ENCODE results near the gene APBA2. TPM values are rescaled to one million over a fixed set of nuclear protein-coding genes. Genes with fewer than 3 reads are reported as not detected.

Gene APBA2
- total and polyA plus RNA-seq, 11 donors: 0.16 to 1.3 (median 0.40) TPM; not detected in 2

GRCh38 chr15:28912422-28912821 lies 26.6 kb downstream of the APBA2 start:
- no peaks in the 10 kb centered on the region for H3K36me3 ChIP-seq
- intact Hi-C loops (cut with DNase I): no loop called here
- no peaks in the 10 kb centered on the region for H3K4me1 ChIP-seq
- no peak overlapping the region for H3K27ac ChIP-seq
- no peak for ATAC-seq
- 90 to 92% (median 90%) methylated on average over 2 of the region's 2 CpGs; no CpG with 5 or more reads in 1 of the 4 donors for WGBS, 4 donors
- H3K27me3 ChIP-seq: peaks cover 0 to 7% (median 0%) of the 10 kb centered on the region in 9 donors
- no peaks in the 10 kb centered on the region for H3K9me3 ChIP-seq
- TF ChIP-seq POLR2A (IDR thresholded peaks at IDR 0.05): no peak
- TF ChIP-seq, protein P1, sequence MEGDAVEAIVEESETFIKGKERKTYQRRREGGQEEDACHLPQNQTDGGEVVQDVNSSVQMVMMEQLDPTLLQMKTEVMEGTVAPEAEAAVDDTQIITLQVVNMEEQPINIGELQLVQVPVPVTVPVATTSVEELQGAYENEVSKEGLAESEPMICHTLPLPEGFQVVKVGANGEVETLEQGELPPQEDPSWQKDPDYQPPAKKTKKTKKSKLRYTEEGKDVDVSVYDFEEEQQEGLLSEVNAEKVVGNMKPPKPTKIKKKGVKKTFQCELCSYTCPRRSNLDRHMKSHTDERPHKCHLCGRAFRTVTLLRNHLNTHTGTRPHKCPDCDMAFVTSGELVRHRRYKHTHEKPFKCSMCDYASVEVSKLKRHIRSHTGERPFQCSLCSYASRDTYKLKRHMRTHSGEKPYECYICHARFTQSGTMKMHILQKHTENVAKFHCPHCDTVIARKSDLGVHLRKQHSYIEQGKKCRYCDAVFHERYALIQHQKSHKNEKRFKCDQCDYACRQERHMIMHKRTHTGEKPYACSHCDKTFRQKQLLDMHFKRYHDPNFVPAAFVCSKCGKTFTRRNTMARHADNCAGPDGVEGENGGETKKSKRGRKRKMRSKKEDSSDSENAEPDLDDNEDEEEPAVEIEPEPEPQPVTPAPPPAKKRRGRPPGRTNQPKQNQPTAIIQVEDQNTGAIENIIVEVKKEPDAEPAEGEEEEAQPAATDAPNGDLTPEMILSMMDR (IDR thresholded peaks at IDR 0.05): no peak
- no peak overlapping the region for H3K4me3 ChIP-seq
- no peak for DNase-seq

- peaks cover 0 to 13% (median 0%) of the 10 kb centered on the region in 9 donors for H3K27me3 ChIP-seq
- DNase-seq (no peak), ATAC-seq (no peak)
- TF ChIP-seq POLR2A (IDR thresholded peaks at IDR 0.05): no peak
- TF ChIP-seq, protein P1 (IDR thresholded peaks at IDR 0.05): no peak
- WGBS, 4 donors: 71 to 85% (median 82%) methylated on average over 6 to 9 of the region's 9 CpGs
- H3K4me1 ChIP-seq: no peaks in the 10 kb centered on the region
- H3K4me3 ChIP-seq: no peak overlapping the region
- no peak overlapping the region for H3K27ac ChIP-seq
- no peaks in the 10 kb centered on the region for H3K36me3 ChIP-seq
- intact Hi-C loops (cut with DNase I): no loop called here
- H3K9me3 ChIP-seq: no peaks in the 10 kb centered on the region
Observed at GRCh38 chr15:28913171-28913765, 27.5 kb downstream of the APBA2 start.

DNA sequence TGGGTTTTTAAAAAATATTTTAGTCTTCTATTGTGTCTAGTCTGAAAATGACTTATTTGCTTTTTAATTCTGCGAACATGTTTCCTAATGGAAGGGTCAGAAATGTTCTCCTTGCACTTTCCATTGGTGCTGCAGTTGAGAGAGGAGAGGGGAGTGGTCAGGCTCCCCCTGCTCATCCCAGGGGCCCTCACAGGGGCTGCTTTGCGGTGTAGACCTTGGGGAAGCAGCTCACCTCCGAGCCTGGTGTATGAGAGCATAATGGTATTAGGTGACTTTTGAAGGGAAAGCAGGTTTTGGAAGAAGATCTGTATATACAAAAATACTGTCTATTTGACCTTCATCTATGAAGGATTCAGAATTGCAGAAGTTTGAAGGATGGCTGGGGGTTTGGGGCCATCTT lies 28.3 kb downstream of the APBA2 start:
- Histone ChIP-seq H3K9me3 (no peaks in the 10 kb centered on the region), H3K27me3 (peaks cover 0 to 13% (median 0%) of the 10 kb centered on the region in 9 donors), H3K4me3 (no peak overlapping the region), H3K27ac (no peak overlapping the region), H3K36me3 (no peaks in the 10 kb centered on the region), H3K4me1 (no peaks in the 10 kb centered on the region)
- intact Hi-C loops (cut with DNase I): no loop called here
- DNase-seq: no peak
- ATAC-seq: no peak
- WGBS, 4 donors: 83 to 93% (median 88%) methylated on average over 3 of the region's 3 CpGs
- TF ChIP-seq POLR2A (IDR thresholded peaks at IDR 0.05): no peak

DNA sequence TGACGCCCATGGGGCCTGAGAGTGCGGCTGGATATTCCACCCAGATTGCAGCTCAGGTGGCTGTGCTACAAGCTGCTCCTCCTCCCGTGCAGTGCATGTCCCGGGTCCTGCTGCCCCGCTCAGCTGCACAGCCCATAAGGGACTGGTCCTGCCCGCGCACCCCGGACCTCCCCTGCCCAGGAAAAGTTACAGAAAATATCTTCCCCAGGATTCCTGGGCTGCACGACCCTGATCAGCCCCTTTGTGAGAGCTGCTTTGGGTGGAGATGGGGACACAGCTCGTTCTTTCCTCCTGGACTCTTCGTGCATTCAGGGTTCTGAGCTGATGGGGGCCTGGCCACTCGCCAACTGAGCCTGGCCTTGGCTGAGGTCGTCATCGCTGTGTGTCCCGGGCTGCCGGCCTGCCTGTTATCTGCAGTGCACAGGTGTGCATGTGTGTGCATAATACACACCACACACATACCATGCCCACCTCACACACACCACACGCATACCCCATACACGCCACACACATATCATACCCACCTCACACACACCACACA lies 28.8 kb downstream of the APBA2 start:
- Histone ChIP-seq H3K27ac (no peak overlapping the region), H3K4me3 (no peak overlapping the region), H3K4me1 (no peaks in the 10 kb centered on the region), H3K27me3 (peaks cover 0 to 13% (median 0%) of the 10 kb centered on the region in 9 donors), H3K9me3 (no peaks in the 10 kb centered on the region), H3K36me3 (no peaks in the 10 kb centered on the region)
- intact Hi-C loops (cut with DNase I): no loop called here
- DNase-seq (no peak), ATAC-seq (peak in 1 of 4 donors; percentile 6)
- WGBS, 4 donors: 62 to 74% (median 69%) methylated on average over 13 to 18 of the region's 18 CpGs
- TF ChIP-seq, protein P1 (IDR thresholded peaks at IDR 0.05): no peak
- no peak for TF ChIP-seq POLR2A (IDR thresholded peaks at IDR 0.05)

Data from heart left ventricle (tissue), 16 donors.